ENCODE measurements around the gene PFN1. TPM values are rescaled to one million over a fixed set of nuclear protein-coding genes. Genes with fewer than 3 reads are reported as not detected.

Gene PFN1
- total and polyA plus RNA-seq, 9 of the 15 experiments (the other 6 are each of a cell fraction or from before 2014, with no cell fraction given) = 60.5 to 1,479 (median 456) TPM

DNA sequence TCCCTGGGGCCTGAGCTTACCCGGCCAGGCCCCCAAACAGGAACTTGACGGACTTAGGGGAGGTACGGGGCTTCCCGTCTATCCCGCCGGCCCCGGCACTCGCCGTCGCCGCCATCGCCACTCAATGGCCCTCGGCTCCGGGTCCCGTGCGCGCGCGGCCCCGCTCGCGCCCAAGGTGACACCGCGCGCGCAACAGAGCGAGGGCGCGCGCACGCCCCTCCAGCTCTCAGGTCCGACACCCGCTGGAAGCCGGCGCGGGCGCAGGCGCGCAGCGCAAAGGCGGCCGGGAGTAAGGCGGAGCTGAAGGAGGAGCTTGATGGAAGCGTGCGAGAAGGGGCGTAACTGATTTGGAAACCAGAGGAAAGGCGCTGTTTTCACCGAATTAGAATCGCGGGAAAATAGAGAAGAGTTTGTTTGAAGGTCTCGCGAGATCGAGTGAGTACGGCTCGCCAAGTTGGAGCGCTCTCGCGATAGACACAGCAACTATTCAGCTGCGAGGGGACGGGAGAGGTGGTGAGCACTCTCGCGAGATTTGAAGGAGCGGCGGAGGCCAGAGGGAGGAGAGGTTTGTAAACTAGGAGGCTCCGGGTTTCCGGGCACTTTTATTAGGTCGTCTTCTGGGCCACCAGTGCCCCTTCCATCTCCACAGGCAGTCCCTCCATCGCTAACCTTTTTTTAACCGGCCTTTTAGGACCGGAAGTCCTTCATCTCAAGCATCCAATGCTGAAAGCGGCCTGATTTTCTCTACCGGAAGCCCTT is 8.4 kb downstream of the PFN1 start, which contains the start of the genes RNF167 and SLC25A11 (continued):
- TF ChIP-seq NR2F6 (CRISPR knock-in tag; IDR thresholded peaks at IDR 0.05) (no peak), SIN3B (IDR thresholded peaks at IDR 0.05; ENCODE audit: low read depth) (peak; percentile 60; the same call in 1 of the 2 replicates), ZNF316 (IDR thresholded peaks at IDR 0.05) (no peak), GTF2A2 (tag; IDR thresholded peaks at IDR 0.05) (no peak), ZNF445 (CRISPR knock-in tag; IDR thresholded peaks at IDR 0.05; ENCODE audit: low read depth) (no peak), PHTF2 (CRISPR knock-in tag; IDR thresholded peaks at IDR 0.05) (no peak), MCM7 (IDR thresholded peaks at IDR 0.05) (no peak), POLR2AphosphoS5 (IDR thresholded peaks at IDR 0.05; ENCODE audit: control insufficient read depth, insufficient read depth, low read depth, low read length) (peak; percentile 47), ZFP91 (CRISPR knock-in tag; IDR thresholded peaks at IDR 0.05) (no peak), ZNF551 (CRISPR knock-in tag; IDR thresholded peaks at IDR 0.05) (no peak), KDM5B (IDR thresholded peaks at IDR 0.05; ENCODE audit: insufficient replicate concordance, low read depth, low read length) (peak; percentile 78), PML (IDR thresholded peaks at IDR 0.05; ENCODE audit: low read length) (0 out of 2 replicates have a peak, but pooled peaks have one; percentile 9), ZBTB17 (CRISPR knock-in tag; IDR thresholded peaks at IDR 0.05) (no peak)
- TF ChIP-seq, protein P1, sequence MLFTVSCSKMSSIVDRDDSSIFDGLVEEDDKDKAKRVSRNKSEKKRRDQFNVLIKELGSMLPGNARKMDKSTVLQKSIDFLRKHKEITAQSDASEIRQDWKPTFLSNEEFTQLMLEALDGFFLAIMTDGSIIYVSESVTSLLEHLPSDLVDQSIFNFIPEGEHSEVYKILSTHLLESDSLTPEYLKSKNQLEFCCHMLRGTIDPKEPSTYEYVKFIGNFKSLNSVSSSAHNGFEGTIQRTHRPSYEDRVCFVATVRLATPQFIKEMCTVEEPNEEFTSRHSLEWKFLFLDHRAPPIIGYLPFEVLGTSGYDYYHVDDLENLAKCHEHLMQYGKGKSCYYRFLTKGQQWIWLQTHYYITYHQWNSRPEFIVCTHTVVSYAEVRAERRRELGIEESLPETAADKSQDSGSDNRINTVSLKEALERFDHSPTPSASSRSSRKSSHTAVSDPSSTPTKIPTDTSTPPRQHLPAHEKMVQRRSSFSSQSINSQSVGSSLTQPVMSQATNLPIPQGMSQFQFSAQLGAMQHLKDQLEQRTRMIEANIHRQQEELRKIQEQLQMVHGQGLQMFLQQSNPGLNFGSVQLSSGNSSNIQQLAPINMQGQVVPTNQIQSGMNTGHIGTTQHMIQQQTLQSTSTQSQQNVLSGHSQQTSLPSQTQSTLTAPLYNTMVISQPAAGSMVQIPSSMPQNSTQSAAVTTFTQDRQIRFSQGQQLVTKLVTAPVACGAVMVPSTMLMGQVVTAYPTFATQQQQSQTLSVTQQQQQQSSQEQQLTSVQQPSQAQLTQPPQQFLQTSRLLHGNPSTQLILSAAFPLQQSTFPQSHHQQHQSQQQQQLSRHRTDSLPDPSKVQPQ (CRISPR knock-in tag; IDR thresholded peaks at IDR 0.05; ENCODE audit: borderline replicate concordance) = no peak
- TF ChIP-seq, protein P2, sequence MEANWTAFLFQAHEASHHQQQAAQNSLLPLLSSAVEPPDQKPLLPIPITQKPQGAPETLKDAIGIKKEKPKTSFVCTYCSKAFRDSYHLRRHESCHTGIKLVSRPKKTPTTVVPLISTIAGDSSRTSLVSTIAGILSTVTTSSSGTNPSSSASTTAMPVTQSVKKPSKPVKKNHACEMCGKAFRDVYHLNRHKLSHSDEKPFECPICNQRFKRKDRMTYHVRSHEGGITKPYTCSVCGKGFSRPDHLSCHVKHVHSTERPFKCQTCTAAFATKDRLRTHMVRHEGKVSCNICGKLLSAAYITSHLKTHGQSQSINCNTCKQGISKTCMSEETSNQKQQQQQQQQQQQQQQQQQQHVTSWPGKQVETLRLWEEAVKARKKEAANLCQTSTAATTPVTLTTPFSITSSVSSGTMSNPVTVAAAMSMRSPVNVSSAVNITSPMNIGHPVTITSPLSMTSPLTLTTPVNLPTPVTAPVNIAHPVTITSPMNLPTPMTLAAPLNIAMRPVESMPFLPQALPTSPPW (CRISPR knock-in tag; IDR thresholded peaks at IDR 0.05) = peak; percentile 50; the same call in 1 of the 2 replicates
- TF ChIP-seq, protein P3, sequence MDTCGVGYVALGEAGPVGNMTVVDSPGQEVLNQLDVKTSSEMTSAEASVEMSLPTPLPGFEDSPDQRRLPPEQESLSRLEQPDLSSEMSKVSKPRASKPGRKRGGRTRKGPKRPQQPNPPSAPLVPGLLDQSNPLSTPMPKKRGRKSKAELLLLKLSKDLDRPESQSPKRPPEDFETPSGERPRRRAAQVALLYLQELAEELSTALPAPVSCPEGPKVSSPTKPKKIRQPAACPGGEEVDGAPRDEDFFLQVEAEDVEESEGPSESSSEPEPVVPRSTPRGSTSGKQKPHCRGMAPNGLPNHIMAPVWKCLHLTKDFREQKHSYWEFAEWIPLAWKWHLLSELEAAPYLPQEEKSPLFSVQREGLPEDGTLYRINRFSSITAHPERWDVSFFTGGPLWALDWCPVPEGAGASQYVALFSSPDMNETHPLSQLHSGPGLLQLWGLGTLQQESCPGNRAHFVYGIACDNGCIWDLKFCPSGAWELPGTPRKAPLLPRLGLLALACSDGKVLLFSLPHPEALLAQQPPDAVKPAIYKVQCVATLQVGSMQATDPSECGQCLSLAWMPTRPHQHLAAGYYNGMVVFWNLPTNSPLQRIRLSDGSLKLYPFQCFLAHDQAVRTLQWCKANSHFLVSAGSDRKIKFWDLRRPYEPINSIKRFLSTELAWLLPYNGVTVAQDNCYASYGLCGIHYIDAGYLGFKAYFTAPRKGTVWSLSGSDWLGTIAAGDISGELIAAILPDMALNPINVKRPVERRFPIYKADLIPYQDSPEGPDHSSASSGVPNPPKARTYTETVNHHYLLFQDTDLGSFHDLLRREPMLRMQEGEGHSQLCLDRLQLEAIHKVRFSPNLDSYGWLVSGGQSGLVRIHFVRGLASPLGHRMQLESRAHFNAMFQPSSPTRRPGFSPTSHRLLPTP (IDR thresholded peaks at IDR 0.05; ENCODE audit: borderline replicate concordance, extremely low read depth, insufficient read length) = no peak
- TF ChIP-seq, protein P4, sequence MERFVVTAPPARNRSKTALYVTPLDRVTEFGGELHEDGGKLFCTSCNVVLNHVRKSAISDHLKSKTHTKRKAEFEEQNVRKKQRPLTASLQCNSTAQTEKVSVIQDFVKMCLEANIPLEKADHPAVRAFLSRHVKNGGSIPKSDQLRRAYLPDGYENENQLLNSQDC (CRISPR knock-in tag; IDR thresholded peaks at IDR 0.05) = no peak
